GM21423 (cell line): ENCODE data around the gene COPS3.
A peak's percentile ranks its signal among the peaks of the same experiment; 100 is the strongest.
"Not testable (repeated sequence)": the region's sequence is repeated elsewhere in the genome, so short reads cannot be mapped to it uniquely, and the experiment has no call there.

ENCODE experiments used
- ATAC-seq: cut with Tn5 transposase; IDR thresholded peaks from one replicate; pipeline ENCODE4 v1.9.1; 2021; ENCODE audit warnings: mild to moderate bottlenecking, moderate library complexity; ENCODE audit not compliant: unreplicated experiment

The COPS3 gene

GRCh38 chr17:17303010-17303846, 22.2 kb upstream of the COPS3 start, which contains the start of gene NT5M:
Gene NT5M (plus strand): TSS chr17:17303373. CDS start chr17:17303551, 178 bp downstream.
- peak; percentile 64 for ATAC-seq

DNA sequence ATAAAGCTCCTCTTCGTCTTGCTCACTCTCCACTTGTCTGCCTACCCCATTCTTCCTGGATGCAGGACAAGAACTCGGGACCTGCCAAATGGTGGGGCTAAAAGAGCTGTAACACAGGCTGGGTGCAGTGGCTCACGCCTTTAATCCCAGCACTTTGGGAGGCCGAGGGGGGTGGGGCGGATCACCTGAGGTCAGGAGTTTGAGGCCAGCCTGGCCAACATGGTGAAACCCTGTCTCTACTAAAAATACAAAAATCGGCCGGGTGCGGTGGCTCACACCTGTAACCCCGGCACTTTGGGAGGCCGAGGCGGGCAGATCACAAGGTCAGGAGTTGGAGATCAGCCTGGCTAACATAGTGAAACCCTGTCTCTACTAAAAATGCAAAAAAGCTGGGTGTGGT, 20.6 kb upstream of the COPS3 start:
- ATAC-seq = not testable (repeated sequence)

DNA sequence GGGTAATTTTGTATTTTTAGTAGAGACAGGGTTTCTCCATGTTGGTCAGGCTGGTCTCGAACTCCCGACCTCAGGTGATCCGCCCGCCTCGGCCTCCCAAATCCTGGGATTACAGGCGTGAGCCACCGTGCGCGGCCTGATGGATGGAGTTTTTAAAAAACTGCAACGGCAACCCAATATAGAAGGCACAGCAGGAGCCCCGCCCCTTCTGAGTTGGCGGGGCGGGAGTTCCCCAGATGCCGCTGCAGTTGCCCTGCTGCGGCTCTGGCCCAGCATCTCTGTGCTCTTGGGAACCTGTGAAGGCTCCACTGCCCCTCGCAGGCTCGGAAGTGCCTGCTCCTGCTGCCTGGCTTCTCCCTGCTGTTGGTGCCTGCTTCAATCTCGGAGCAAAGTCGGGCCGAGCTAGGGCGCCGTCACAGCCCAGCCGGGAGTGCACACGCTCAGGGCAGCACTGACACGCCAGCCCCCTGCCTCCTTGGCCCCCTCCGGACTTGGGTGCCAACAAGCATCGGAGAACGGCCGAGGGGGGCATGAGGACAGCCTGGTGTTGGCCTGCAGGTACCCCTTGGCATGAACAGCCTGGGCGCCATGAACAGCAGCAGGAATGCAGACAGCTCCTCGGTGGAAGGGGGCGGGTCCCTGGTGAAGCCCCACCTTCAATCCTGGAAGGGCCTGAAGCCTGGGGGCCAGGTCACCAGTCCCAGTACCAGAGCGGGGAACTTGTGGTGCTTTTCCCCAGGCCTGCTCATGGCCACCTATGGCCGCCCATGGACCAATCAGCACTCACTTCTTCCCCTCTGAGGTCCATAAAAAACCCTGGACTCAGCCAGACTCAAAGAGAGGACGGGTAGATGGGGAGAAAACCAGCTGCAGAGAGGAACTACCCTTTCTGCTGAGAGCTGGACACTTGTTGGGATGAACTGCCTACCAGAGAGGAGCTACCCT, 19.9 kb upstream of the COPS3 start:
- no peak for ATAC-seq

GRCh38 chr17:17298108-17298507, 17.1 kb upstream of the COPS3 start:
- no peak for ATAC-seq

DNA sequence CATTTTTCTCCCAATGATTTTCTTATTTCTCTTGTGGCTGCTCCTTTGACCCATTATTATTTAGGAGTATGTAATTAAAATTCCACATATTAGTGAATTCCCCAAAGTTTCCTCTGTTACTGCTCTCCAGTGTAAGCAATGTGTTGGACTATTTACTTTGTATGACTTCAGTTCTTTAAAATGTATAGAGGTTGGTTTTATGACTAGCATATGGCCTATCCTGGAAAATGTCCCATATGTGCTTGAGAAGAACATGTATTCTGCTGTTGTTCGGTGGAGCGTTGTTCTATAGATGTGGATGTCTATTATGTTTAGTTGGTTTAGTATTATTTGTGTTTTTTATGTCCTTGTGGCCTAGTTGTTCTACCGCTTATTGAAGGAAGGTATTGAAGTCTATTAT, 16.2 kb upstream of the COPS3 start:
- ATAC-seq = no peak

- ATAC-seq = no peak
Measured at GRCh38 chr17:17295141-17295540, 14.1 kb upstream of the COPS3 start.

GRCh38 chr17:17289701-17290100, 8.7 kb upstream of the COPS3 start:
- ATAC-seq = no peak

GRCh38 chr17:17289086-17289485, 8.0 kb upstream of the COPS3 start:
- no peak for ATAC-seq

- no peak for ATAC-seq
Measured at GRCh38 chr17:17285951-17286350, 4.9 kb upstream of the COPS3 start.

DNA sequence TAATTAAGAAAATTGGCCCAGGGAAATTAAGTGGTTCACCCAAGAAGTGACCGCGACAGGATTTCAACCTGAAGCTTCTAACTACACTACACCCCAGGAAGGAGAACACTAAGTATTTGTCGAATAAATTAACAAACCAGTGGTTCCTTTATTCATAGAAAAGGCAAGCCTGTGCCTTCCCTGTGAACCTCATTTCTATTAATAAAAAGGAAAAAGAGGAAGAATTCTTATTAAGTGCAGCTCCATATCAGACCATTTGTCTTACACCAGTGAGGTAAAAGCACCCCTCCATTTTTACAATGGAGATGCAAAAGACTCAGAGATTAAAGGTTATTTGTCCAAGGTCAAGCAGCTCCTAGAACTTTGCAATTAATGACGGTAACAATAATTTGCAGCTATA, 1.7 kb downstream of the COPS3 start:
- ATAC-seq = no peak

- not testable (repeated sequence) for ATAC-seq
Measured at GRCh38 chr17:17277431-17277830, 3.6 kb downstream of the COPS3 start.

DNA sequence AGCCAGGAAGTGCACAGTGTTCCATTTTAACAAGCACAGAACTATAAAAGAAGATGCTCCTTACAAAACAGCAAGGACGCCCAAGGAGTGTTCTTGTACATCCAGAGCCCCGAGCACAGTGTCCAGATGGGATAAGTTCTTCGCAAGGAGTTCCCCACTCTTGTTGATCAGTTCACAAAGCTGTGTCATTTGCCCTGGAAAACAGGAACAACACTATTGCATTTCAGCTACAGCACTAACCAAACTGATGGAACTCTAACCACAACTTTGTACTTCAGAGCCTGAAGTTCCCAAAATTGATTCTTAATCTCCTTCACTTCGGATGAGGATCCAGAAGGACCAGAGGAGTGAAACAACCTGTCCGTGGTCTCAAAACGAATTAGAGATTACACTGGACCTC, 5.1 kb downstream of the COPS3 start:
- no peak for ATAC-seq

DNA sequence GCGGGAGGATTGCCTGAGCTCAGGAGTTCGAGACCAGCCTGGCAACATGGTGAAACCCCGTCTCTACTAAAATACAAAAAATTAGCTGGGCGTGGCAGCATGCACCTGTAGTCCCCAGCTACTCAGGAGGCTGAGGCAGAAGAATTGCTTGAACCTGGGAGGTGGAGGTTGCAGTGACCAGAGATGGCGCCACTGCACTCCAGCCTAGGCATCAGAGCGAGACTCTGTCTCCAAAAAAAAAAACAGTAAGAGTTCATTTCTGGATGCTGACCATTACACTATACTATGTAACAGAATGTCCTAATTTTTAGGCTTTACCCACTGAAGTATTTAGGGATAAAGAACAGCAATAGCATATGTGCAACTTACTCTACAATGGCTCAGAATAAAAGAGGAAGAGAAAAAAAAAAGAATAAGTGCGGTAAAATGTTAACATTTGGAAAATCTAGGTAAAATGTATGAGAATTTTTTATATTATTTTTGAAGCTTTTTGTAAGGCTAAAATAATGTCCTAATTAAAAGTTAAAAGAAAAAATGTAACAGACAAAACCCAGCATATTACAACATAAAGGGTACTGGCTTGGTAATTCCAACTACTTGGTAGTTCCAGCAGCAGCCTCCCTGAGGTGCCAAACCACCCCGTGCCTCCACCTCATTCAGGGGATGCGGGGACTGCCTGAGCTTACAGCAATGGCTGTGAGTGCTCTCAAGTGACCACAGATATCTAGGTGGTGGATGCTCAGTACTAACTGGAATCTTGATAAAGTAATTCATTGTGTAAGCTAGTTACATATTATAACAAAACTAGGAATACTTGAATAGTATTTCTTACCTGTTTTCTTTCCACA, 10.9 kb downstream of the COPS3 start:
- no peak for ATAC-seq

- ATAC-seq = no peak
Measured at GRCh38 chr17:17264430-17264829, 16.6 kb downstream of the COPS3 start.

- ATAC-seq = no peak
Measured at GRCh38 chr17:17258998-17259397, 22.0 kb downstream of the COPS3 start.

GRCh38 chr17:17258011-17258410, 23.0 kb downstream of the COPS3 start:
- no peak for ATAC-seq

GRCh38 chr17:17256316-17256715, 24.7 kb downstream of the COPS3 start:
- no peak for ATAC-seq

- not testable (repeated sequence) for ATAC-seq
Measured at GRCh38 chr17:17255689-17256088, 25.4 kb downstream of the COPS3 start.

DNA sequence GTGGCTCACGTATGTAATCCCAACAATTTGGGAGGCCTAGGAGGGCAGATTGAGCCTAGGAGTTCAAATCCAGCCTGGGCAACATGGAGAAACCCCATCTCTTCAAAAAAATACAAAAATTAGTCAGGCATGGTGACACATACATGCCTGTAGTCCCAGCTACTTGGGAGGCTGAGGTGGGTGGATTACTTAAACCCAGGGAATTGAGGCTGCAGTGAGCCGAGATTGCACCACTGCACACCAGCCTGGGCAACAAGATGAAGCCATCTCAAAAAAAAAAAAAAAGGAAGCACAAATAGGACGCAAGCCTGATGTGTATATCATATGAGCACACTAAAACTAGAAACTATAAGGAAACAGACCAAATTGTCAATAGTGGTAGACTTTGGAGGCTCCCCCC, 27.0 kb downstream of the COPS3 start:
- ATAC-seq = no peak

DNA sequence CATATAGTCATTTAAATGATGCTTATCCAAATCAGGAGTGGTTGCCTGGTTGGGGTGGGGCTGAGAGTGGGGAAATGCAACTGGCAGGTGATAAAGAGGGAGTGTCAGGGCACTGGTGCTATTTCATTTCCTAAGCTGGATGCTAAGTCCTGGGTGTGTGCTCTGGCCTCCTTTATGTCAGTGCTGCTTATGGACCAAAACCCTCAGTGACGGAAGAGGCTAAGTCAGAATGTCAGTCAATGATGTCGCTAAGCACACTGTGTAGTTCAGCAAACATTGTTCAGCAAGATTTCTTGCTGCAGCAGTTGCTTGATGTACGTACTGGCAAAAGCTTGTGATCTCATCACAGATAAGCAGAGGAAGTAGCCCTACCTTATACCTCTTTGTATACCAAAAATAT, 27.6 kb downstream of the COPS3 start:
- ATAC-seq = no peak

DNA sequence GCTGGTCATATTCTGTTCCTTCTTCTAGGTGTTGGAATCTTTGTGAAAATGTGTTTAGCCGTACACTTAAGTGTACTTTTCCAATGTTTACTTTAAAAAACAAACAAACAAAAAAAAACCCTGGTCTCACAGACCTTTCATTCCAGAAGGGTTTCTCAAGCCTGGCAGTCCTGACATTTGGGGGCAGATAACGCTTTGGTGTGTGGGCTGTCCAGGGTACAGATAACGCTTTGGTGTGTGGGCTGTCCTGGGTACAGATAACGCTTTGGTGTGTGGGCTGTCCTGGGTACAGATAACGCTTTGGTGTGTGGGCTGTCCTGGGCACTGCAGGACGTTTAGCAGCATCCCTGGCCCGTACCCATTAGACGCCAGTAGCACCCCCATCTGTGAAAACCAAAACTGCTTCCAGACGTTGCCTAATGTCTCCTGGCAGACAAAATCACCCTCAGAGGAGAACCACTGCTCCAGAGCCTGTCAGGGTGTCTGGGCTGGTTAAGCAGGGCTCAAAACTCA, 28.8 kb downstream of the COPS3 start:
- no peak for ATAC-seq
